GDM1 (cell line): ENCODE measurements around the gene SUN1.
"Not testable (repeated sequence)": the region's sequence is repeated elsewhere in the genome, so short reads cannot be mapped to it uniquely, and the experiment has no call there.

Experiments used
- DNase-seq: peaks from one replicate; lab custom pipeline; 2025; lab: John Stamatoyannopoulos, UW

The SUN1 gene

DNA sequence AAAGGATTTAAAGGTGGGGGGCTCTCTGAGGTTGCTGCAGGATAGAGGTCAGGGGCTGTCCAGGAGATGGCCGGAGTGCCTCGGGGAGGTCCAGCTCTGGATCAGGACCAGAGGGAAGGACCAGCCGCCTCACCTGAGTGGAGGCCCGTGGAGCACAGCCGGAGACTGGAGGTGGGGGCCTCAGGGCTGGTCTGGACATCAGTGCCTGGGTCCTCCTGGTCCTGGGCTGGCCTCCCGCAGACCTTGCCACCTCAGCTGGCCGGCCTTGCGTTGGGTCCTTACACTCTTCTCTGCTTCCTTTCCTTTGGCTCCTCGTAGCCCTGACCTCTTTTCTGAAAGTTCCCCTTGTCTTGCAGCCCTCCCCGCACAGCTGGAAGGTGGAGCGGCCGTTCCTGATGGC is 2.0 kb downstream of the SUN1 start:
- DNase-seq, result no peak

DNA sequence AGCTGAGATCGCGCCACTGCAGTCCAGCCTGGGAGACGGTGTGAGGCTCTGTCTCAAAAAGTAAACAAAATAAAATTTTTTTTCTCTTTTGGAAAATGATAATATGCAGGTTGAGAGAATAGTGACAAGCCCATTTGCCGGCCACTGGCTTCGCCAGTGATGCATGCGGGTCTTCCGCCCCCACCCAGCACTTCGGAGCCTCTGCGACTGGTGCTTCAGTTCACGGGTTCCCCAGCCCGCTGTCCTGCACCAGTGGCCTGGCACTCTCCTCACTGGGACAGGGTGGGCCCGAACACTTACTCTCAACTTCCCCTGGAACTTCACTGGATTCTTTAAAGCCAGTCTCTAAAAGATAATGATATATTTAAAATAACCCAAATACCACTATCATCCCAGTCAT is 2.7 kb downstream of the SUN1 start:
- DNase-seq, result no peak

GRCh38 chr7:835485-836401 is 3.5 kb downstream of the SUN1 start:
- DNase-seq, result no peak

DNA sequence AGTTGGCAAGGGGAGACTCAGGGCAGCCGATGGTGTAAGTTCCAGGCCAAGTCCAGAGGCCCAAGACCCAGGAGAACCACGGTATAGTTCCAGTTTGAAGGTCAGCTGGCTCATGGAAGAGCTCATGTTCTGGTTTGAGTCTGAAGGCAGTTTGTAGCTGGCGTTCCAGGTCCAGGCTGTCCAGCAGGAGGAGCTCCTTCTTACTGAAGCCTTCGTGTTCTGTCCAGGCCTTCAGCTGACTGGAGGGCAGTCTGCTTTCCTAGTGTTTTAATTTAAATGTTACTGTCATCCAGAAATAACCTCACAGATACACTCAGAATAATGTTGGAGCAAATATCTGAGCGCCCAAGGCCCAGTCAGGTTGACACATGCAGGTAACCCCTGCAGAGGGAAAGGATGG is 4.2 kb downstream of the SUN1 start:
- no peak for DNase-seq

- DNase-seq, result no peak
These were observed 4.7 kb downstream of the SUN1 start for GRCh38 chr7:837001-837400.

GRCh38 chr7:840001-840600 is 7.8 kb downstream of the SUN1 start:
- DNase-seq, result no peak

DNA sequence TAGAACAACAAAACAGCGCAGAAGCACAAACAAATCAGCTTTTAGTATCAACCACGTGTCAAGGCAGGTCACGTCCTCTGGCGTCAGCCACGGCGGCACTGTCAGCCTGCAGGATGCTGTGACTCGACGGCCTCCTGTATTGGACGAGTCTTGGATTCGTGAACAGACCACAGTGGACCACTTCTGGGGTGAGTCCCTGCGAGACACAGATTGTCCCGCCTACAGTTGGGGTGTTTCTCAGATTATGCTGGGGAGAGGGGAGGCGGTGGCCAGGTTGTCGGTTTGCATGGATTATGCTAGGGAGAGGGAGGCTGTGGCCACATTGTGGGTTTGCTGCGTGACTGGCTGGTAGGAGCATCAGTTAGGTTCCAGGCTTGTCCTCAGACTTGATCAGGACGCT is 9.7 kb downstream of the SUN1 start:
- DNase-seq, result no peak

DNA sequence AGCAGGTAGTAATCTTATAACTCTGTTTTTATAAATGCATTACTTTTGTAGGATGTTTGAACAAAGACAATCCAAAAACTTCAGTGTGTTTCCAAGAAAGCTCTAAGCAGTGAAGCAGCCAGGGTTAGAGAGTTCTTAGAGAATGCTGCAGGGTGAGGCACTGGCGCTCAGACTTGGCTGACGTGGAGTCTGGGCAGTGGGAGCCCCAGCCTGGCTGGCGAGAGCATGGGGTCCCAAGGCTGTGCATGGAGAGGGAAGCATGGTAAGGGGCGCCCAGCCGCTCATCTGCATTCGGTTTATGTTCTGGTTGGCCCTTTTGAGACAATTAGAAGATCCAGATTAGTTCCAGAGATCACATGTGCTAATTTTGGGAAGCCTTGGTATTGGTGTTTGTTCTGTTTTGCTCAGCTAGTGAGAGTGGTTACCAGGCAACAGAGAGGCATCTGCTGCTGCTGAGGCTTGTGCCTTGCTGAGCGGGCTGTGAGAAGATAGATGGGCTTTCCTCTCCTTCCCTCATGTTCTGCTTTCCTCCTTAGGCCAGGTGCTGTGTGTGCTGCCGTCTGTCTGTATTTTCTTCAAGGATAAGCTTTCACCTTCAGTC is 10.3 kb downstream of the SUN1 start:
- DNase-seq, result no peak

- DNase-seq, result no peak
These were observed 11.0 kb downstream of the SUN1 start for GRCh38 chr7:843230-843629.

DNA sequence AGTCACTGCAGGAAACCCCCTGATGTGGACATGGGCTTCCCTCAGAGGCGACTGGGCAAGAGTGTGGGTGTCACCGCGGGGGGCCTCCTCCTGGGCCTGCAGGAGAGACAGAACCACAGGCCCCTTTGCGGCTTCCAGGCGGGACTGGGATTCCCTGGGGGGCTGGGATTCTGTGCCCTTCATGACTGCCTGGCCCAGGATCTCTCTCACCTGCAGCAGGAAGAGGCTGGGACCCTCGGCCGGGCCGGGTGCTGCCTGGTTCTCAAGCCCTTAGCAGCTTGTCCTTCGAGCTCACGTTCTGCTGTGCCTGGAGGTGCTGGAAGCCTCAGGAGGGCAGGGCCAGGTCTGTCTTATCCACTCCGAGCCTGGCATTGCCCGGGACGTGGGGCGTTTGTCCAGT is 11.8 kb downstream of the SUN1 start:
- no peak for DNase-seq

- DNase-seq, result no peak
These were observed 12.2 kb downstream of the SUN1 start for GRCh38 chr7:844514-844913.

- no peak for DNase-seq
These were observed 12.8 kb downstream of the SUN1 start for GRCh38 chr7:845091-845490.

- DNase-seq, result no peak
These were observed 13.5 kb downstream of the SUN1 start for GRCh38 chr7:845731-846130.

DNA sequence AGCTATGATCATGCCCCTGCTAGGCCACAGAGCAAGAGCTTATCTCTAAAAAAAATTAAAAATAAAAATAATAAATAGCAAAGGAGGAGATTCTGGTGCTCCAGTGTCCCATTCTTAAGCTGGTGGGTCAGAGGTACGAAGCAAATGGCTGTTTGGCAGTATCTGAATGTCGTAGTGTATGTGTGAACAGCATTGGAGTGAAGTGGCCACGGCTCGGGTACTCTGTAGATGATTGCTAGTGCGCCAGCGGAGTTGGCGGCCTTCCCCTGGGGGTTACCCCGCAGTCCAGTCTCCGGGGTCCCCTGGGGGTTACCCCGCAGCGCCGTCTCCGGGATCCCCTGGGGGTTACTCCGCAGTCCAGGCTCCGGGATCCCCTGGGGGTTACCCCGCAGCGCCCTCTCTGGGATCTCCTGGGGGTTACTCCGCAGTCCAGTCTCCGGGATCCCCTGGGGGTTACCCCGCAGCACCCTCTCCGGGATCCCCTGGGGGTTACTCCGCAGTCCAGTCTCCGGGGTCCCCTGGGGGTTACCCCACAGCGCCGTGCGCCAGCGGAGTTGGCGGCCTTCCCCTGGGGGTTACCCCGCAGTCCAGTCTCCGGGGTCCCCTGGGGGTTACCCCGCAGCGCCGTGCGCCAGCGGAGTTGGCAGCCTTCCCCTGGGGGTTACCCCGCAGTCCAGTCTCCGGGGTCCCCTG is 14.8 kb downstream of the SUN1 start:
- not testable (repeated sequence) for DNase-seq

DNA sequence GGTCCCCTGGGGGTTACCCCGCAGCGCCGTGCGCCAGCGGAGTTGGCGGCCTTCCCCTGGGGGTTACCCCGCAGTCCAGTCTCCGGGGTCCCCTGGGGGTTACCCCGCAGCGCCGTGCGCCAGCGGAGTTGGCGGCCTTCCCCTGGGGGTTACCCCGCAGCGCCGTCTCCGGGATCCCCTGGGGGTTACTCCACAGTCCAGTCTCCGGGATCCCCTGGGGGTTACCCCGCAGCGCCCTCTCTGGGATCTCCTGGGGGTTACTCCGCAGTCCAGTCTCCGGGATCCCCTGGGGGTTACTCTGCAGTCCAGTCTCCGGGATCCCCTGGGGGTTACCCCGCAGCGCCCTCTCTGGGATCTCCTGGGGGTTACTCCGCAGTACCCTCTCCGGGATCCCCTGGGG is 15.5 kb downstream of the SUN1 start:
- DNase-seq, result not testable (repeated sequence)

GRCh38 chr7:849145-849544 is 16.9 kb downstream of the SUN1 start:
- no peak for DNase-seq

DNA sequence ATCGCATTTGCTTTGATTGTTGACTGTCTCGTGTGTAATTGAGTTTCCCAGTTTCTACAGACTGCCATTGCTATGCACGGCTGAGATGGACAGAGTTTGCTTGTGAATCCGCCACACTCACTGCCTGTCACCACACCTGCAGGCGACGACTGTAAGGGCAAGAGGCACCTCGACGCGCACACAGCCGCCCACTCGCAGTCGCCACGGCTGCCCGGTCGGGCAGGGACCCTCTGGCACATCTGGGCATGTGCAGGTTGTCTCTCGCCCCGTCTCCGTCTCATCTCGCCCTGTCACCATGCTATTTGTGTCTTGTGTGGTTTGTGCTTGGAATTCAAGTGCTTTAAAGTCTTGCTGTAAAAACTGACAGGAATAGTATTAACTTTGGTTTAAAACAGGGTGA is 17.5 kb downstream of the SUN1 start:
- DNase-seq, result no peak

GRCh38 chr7:851204-851603 is 18.9 kb downstream of the SUN1 start:
- DNase-seq, result no peak

GRCh38 chr7:853366-854117 is 21.3 kb downstream of the SUN1 start:
- no peak for DNase-seq

DNA sequence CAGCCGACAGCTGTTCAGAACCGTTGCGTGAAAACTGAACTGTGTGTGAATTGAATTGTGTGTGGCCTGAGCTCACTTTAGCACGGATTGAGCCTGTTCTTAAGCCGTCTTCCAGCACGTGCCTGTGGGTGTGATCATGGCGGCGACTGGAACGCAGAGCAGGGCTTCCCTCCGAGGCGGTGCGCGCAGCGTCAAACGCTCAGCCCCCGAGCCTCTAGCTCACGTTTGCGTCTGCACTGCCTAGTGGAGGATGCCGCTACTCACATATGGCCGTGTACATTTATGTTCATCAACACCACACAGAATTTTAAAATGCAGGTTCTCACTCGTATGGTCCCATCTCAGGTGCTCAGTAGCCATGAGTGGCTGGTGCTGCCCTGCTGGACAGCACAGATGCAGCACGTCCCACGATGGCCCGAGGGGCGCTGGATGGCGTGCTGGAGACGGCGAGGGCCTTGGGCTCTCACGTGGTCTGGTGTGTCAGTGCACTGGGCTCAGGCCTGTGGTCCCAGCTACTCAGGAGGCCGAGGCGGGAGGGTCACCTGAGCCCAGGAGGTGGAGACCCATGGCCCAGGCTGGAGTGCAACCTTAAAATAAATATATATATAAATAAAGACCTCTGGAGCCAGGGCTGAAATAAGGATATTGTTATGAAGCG is 22.0 kb downstream of the SUN1 start:
- no peak for DNase-seq

GRCh38 chr7:855686-856369 is 23.6 kb downstream of the SUN1 start:
- DNase-seq, result no peak
